DMS 273 (cell line): ENCODE results near the gene STAC3.
A peak's percentile ranks its signal among the peaks of the same experiment; 100 is the strongest.

Experiments used
- DNase-seq: peaks from one replicate; lab custom pipeline; 2025; ENCODE audit not compliant: unreplicated experiment; lab: John Stamatoyannopoulos, UW

STAC3 gene

DNA sequence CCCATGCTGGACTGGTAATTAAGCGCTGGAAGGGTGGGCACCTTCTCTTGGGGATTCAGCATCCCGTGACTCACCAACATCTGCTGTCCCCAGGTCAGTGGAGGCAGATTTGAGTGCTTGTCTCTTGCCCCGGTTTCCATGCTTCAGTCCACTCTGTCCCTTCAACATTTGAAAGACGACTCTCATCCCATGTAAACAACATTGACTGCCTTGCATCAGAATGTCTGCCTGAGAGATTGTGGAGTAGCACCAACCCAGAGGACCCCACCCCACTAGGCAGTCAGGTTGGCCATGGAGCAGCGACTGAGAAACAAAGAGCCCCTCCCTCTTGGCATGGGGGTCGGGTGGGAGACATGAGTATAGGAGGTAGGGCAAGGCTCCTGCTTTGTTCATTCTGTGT is 4.9 kb upstream of the STAC3 start:
- no peak for DNase-seq

DNA sequence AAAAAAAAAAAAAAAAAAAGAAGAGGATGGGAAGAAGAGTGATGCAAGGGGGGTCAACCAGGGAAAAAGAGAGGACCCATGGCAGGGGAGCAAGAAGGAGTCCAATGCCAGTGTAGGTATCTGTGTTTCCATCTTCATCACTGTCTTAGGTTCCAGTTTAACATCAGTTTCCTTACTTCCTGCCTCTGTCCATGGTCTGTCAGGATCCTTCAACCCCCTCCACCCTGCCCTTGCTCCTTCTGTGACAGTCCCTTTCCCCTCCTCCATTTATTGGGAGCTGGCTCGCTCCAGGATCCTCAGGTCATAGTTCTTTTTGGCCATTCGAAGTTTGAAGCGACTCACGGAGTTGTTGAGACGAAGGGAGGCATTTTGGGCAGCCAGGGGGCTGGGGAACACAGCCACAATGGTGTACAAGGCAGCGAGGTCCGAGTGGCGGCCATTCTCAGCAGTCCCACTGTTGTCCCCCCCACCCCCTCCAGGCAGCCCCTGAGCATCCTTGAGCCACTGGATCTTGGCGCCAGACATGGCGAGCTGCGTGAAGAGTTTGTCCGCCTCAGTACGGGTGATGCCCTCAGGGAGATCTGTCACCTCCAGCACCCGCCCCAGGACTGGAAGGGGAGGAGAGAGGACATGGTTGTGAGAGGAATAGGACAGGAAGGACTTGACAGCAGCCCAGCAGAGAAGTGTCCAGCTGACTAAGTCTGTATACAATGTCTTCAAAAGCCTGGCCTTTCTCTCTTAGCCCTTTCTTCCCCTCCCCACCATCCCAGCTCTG is 3.7 kb upstream of the STAC3 start:
- no peak for DNase-seq

DNA sequence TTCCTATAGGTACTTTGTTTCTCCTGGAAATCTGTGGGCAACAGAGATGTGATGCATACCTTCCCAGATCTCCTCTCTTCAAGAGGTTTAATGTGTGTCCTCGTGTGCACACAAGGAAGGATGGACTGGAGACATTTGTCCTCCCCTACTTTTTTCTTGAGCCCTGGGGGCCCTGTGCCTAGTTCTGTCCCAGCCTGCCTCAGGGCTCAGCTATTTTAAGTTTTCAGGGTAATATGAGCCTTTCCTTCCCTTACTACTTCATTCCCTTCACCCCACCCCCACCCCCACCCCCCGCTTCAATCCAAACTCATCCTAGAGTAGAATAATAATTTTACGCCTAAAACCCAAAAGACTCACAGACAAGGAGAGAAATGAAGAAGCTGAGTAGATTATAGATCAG is 446 bp downstream of the STAC3 start:
- DNase-seq: no peak

DNA sequence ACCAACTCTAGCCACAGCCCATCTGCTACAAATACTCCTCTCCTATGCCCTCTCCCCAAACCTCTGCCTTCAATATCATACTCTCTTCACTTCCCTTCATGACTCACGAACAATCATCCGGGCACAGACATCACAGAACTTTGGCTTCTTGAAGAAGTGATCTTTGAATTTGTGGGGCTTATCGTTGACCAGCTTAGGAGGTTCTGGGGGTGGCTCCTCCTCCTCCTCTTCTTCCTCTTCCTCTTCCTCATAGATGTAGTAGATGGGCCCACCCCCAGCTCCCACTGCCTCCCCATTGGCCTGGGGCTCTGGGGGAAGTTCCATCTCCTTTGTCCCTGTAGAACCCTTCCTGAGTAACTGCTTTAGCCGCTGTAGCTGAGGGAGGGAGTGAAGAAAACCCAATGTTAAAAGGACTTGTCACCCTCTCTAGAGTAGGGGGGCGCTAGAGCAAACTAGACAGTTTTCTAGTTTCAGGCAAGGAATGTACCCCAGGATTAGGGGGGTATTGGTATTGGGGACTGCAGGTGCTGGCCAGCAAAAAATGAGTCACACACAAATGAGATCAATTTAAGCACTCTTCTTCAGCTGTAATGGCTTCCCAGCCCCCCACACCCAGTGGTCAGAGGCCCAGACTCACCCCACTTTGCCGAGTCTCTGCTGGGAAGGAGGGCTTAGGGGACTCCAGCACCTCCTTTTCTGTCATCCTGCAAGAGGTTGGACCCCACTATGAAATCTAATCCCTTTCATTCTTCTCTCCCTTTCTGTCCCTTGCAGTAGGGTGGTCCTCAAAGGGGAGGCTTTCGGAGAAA is 1.8 kb downstream of the STAC3 start:
- DNase-seq: no peak

DNA sequence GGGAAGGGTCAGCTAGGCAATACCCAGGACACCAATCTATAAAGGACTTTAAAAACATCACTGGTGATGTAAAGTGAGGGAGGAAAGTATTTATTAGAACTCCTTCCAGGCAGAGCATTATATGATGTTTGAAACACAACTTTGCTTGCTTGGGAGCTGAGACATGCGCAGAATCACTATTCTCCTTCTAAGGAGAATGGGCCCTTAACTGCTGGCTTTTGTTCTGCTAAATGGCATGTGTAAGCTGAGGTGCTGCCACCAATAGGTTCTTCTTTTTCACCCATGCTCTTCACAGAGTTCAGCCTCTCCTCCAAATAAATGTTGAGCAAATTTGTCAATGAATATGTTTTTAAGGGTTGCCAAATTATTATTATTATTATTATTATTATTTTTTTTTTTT is 3.9 kb downstream of the STAC3 start:
- no peak for DNase-seq

DNA sequence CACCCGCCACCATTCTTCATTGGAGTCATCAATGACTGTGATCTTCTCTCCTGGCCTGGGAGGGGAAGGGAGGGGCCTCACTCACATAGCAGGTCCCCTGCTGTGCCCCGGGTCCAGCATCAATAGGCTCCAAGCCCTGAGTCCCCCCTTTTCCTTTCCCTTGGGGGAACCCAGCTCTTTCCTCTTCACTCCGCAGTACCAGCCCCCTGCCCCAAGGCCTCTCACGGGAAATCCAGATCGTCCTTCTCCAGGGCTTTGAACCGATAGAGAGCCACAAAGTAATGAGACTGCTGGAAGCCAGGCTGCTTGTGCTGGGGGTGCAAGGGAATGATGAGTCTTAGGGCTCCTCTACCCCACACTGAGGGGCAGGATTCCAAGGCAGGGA is 6.7 kb downstream of the STAC3 start:
- DNase-seq: no peak

DNA sequence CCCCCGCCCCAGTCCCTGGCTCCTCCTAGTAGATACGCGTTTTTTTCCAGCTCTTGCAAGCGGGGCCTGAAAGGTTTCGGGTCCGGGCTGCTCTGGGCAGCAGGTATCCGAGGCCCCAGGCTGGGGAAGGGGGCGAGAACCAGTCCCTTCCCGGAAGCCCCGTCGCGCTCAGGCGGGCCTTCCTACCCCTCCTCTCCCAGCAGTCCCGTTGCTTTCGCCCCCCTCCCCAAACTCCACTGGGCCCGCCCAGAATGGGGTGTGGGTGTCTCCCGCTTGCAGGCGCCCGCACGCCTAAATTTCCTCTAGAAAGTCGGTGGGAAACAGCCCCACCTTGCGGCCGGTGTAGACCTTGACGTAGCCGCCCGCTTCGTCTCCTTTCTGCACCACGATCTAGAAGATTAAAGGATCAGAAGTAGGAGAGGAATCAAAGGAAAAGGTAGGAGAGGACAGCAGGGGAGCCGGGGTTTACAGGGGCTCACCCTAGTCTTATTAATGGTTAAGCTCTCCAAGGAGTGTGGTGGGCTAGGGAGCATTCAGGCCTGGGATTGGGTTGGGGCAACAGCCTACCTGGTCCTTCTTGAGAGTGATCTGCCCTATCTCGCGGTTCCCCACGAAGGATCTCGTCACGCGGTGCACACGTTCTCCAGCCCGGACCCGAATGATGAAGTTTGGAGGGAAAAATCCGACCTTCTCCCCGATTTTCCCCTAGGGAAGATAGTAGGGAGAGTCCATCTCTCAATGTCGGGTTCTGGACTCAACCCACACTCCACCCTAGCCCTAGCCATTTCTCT is 7.3 kb downstream of the STAC3 start:
- peak; percentile 88 for DNase-seq

DNA sequence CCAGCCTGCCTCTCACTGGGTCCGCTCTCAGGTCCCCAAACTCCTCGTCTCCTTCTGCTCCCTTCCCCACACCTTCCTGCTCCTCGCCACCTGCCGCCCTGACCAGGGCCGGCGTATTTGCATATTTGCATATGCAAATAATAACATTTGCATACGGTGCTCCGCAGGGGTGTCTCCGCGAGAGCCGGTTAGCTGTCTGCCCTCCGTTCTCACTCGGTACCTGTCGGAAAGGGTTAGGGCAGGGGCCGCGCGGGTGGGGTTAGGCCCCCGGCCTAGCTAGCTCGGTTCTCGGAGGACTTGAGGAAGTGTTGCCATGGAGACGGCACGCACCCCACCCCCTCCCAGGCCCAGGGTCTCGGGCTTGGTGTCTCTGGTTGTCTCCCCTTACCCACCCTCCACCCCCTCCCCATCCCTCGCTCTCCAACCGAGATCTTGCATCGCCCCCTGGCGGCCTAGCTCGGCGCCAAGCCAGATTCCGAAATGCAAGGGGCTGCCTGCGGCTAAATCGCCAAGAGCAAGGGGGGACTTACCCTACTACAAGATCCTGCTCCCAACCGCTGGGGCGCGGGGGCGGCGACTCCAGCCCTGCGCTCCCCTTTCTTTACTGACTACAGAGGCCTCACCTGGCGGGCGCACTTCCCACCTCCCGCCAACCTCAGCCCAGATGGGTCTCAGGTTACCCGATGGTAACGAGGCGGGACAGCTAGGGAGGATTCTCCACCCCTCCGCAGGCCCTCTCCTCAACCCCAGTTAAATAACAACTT is 8.1 kb downstream of the STAC3 start:
- DNase-seq: peak; percentile 92

DNA sequence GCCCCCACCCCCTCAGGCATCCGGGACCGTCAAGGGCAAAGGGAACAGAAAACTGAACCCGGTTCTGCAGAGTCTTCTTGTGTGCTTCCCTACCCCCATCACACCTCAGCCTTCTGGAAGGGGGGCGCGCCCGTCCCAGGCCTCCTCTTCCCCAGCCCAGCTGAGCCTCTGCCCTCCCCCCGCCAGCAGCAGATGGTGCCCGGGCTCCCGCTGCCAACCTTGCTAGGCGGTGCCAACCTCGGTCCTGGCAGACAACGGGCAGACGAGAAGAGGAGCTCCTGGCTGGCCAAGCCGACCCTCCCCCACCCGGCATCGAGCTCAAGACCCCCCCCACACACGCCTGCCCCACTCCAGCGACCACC is 8.7 kb downstream of the STAC3 start:
- DNase-seq: peak; percentile 90

DNA sequence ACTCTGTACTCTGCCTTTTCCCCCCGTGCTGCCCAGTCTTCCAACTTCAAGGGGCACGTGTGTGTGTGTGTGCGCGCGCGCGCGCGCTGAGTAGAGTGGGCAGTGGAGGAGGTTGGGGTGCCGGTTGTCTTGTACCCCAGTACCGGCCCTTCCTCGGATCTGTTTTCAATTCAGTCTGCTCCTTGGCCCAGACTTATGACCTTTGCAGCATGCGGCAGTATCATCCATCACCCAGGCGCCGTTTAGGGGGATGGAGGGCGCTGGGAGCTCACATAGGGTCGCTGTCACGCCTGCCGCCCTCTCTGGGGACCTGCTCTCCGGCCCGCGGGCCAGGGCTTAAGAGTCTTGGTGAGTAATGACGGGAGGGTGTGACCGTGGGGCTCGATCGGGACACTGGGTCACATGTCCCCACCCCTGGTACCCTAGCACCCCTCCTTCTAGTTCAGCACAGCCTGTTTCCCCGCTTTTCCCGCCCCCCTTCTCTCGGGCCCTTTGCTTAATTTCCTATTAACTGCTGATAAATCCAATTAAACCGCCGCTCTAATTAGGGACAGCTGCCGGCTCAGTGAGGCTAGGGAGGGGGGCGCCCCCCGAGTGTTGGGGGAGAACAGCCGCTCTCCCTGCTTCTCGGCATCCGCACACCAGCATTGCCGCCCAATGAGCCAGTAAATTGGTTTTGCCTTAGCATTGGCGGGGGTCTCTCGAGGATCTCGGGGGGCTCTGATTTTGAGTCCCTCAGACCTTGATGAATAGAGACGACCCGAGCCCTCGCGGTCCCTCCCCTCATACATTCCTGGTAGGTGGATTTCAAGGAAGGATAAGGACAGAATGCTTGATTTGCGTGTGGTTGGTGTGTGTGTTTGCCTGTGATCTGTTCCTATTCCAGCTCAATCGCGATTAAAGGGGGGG is 9.3 kb downstream of the STAC3 start:
- peak; percentile 50 for DNase-seq

DNA sequence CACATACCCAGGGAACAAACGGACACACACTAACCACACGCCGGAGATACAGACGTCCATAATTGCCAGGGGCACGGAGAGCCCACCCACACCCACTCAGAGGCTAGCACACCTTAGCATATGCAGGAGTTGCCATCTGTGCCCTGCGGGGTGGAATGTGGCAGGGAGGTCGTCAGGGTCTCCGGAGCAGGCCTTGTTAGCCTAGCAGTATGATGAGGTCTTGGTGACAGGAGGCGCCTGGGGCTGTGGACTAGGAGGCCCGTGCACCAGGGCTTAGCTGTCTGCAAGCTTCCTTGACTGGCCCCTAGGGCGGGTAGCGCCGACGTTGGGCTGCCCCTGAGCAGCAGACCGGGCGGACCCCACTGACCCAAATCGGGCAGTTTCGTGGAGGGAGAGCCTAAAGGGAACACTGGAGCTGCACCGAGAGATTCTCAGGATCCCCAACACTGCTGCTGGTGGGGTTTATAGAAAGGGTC is 10.0 kb downstream of the STAC3 start:
- DNase-seq: peak; percentile 61

DNA sequence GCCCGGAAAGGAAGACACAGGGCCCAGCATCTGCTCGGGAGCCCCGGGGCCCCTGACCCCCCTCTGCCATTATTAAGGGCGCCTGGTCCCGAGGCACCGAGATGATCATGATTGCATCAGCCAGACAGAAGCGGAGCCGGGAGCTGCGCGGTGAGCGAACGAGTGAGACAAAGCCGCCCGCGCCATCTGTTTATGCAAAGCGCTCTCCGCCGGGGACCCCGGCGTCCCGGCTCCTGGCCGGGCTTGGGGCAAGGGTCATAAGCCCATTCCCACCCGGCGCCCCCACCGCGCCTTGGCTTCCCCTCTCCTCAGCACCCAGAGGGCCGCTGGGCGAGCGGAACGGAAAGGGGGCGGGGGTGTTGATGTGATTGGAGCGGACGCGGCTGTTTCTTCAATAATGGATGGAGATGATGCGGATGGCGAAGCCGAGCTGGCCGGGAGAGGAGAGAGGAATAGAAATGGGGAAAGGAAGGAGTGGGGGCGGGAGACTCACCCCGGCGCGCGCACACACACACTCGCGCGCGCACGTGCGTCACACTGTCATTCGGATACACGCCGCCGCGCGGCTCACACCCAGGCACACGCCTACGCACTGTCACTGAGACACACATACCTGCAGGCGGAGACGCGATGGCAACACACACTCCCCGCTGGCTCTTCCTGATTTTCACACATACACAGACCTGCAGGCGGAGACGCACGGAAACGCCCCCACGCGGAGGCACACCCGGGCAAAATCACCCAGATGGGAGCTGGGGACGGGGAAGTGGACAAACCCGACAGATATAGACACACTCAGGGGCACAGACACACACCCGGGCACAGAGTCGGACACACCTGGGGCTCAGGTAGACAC is 10.7 kb downstream of the STAC3 start:
- peak; percentile 78 for DNase-seq

DNA sequence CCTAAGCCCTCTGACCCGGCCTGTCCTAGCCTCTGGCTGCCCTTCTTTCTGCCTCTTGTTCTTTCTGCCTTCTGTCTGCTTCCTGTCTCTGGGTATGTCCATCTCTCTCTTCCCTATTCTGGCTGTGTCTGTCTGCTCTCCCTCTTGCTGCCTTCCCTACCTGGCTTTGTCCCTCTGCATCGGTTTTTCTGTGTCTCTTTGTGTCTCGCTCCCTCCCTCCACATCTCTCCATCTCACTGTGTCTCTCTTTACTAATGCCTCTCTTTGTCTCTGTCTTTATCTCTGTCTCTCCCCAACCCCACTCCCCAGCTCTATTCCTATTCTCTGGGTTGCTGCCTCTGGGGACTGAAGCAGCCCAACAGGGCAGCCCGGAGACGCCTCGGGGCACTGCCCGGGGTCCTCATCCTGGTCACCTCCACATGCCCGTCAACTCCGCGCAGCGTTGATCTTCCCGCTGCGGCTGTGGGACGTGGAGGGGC is 11.4 kb downstream of the STAC3 start:
- DNase-seq: peak; percentile 48

DNA sequence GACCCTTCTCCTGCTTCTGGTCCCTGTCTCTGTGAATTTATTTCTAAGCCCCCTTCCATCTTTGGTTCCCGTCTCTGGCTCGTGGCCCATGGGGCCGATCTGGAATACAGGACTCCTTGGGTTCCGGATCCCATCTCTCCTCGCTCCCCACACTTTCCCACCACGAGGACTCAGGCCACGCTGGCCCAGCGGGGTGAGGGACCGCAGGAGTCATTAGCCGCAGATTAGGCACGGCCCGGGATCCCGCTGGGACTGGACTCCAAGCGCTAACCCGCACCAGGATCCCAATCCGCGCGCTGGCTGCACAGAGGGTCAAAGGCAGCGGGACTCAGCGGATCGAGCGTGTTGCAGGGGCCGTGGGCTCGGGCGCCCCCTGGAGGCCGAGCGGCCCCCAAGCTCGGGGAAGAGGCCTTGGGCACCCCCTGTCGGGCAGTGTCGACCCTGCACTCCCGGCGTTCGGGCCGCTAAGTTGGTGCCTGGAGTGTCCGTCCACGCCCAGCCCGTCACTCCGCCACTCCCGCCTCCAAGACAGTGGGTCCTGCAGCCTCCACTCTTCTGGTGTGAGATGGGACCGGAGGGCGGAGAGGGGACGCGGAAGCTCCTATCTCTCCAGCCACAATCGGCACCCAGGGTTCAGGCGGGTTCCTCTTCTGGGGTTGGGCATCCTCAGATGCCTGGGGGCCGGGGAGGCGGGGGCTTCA is 12.0 kb downstream of the STAC3 start:
- DNase-seq: peak; percentile 90

DNA sequence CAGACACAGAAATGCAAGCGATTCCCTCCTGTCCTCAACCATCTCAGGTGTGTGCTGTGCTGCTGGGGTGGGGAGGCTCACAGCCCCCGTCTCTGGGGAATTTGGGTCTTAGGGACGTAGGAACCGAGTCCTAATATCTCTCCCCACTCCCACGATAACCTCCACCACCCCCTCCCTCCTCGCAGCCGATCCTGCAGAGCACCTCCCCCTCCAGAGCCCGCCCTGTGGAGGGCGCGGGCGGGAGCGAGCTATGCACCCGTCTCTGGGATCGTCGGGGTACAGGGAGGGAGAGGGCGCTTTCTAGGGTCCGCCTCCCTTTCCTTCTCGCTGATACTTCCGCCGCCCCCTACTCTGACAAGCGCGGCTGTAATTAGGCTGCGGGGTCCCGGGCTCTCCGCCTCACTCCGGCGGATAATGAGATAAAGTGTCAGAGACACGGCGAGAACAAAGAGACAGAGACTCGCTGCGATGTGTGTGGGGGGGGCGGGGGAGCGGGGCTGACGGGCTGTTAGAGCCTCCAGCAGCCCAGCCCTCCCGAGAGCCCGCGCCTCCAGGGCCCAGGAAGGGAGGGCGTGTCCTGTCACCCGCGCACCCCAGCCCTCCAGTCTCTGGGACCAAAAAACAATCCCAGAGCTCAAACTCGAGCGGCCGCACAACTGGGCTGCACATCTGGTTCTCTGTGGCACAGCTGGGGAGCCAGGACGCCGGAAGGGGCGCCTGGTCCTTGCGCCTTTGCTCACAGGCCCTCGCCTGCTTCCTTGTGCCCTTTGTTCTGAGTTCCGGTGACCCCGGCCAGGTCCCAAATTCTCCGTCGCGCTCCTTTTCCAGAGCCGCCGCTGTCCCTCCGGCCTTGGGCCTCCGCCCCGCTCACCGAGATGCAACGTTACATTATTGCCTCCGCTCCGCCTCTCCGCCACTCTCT is 12.8 kb downstream of the STAC3 start:
- peak; percentile 46 for DNase-seq

DNA sequence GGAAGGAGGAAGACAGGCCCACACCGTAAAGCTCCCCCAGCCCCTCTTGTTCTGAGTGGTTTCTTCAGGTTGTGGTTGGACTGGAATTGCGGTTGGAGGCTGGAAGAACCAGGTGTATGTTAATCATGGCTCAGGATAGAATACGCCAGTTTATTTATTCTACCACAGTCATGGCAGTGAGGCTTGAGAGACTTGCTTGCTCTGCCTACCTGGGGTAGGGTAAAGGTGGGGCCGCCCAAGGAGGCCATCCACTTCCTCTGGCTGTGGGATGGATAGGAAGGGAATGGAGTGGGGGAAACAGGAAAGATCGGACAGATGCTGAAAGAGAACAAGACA is 13.4 kb downstream of the STAC3 start:
- peak; percentile 25 for DNase-seq

DNA sequence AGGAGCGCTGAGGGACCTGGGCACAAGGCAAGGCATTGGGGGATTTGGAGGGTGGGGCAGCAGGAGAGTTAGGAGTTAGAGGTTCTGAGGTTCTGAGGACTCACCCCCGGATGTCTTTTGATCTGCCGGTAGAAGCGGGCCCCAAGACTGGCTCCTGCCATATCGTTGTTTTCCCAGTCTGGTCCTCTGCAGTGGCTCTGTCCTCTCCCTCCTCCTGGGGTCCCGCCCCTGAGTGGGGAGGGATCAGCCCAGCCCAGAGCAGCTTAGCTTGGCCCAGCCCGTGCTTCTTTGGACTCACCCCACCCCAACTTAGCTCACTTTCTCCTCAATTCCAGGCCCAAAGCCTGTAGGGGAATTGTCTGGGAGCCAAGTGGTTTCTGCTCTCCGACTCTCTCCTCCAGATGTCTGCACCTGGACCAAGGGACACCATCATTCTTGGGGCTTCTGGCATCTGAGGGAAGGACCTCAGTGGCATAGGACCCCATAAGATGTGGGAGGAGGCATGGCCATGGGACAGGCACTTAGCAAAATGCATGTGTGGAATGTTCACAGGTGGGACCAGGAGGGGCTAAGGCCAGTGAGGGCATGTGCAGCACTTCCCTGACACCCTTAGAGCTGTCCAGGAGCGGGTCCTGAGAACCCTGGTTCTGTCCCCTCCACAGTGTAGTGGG is 13.9 kb downstream of the STAC3 start:
- DNase-seq: peak; percentile 44
